ENCODE results near the gene C14orf132. TPM values are rescaled to one million over a fixed set of nuclear protein-coding genes. Genes with fewer than 3 reads are reported as not detected.

The C14orf132 gene
- polyA plus RNA-seq, 3 donors, result not detected

DNA sequence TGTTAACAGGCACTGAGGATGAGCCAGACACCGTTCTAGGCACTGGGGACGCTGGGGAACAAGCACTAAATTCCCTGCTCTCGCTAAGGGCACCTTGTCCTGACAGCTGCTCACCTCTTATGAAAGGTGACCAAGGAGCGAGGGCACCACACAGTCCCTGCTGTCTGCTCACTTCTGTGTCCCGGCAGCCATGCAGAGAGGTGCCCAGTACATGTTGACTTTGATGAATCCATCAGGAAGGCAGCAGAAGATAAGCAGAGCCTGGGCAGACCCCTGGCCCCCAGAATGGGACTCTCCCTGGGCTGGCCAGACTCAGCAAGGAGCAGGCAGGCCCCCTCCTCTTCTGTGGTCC is 14.1 kb downstream of the C14orf132 start:
- Mint-ChIP-seq H3K36me3 (no peaks in the 10 kb centered on the region), H3K9me3 (peaks cover 0 to under 1% (median 0%) of the 10 kb centered on the region in 7 donors), H3K27me3 (ENCODE audit: low read depth in 3 of 3) (peaks cover 3 to 13% (median 4%) of the 10 kb centered on the region in 3 donors), H3K4me1 (no peaks in the 10 kb centered on the region), H3K27ac (no peak overlapping the region), H3K4me3 (no peak overlapping the region)
- intact Hi-C loops (cut with micrococcal nuclease), result no loop called here
- TF ChIP-seq, protein P1, sequence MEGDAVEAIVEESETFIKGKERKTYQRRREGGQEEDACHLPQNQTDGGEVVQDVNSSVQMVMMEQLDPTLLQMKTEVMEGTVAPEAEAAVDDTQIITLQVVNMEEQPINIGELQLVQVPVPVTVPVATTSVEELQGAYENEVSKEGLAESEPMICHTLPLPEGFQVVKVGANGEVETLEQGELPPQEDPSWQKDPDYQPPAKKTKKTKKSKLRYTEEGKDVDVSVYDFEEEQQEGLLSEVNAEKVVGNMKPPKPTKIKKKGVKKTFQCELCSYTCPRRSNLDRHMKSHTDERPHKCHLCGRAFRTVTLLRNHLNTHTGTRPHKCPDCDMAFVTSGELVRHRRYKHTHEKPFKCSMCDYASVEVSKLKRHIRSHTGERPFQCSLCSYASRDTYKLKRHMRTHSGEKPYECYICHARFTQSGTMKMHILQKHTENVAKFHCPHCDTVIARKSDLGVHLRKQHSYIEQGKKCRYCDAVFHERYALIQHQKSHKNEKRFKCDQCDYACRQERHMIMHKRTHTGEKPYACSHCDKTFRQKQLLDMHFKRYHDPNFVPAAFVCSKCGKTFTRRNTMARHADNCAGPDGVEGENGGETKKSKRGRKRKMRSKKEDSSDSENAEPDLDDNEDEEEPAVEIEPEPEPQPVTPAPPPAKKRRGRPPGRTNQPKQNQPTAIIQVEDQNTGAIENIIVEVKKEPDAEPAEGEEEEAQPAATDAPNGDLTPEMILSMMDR (IDR thresholded peaks at IDR 0.05), result no peak
- H2AFZ ChIP-seq (ENCODE audit: insufficient read depth, low read depth, low read length, poor library complexity, severe bottlenecking), result no peak overlapping the region
- H3K4me1 ChIP-seq (ENCODE audit: control insufficient read depth in 1 of 2, insufficient read depth in 2 of 2, low read length in 2 of 2), result no peaks in the 10 kb centered on the region
- no peaks in the 10 kb centered on the region for H3K79me2 ChIP-seq (ENCODE audit: insufficient read depth, low read length)
- no peak for DNase-seq
- no peaks in the 10 kb centered on the region for H4K20me1 ChIP-seq (ENCODE audit: insufficient read depth, low read length)
- H3K4me2 ChIP-seq (replicated peaks; ENCODE audit: extremely low read depth, low read length, poor library complexity, severe bottlenecking), result no peak overlapping the region
- H3K9ac ChIP-seq (ENCODE audit: insufficient read depth, low read length, poor library complexity, severe bottlenecking), result no peak overlapping the region
- no peaks in the 10 kb centered on the region for H3K27me3 ChIP-seq (ENCODE audit: control insufficient read depth in 2 of 2, insufficient read depth in 2 of 2, low read length in 2 of 2)
- H3K4me3 ChIP-seq (replicated peaks in 1 of 3; ENCODE audit: low read depth in 2 of 3, low read length in 3 of 3), result no peak overlapping the region
- 88% methylated on average over 5 of the region's 5 CpGs for WGBS (ENCODE audit: insufficient coverage)
- H3K36me3 ChIP-seq (replicated peaks in 1 of 2; ENCODE audit: control insufficient read depth in 1 of 2, insufficient read depth in 2 of 2, low read length in 2 of 2), result no peaks in the 10 kb centered on the region
- H3K9me3 ChIP-seq (replicated peaks in 1 of 2; ENCODE audit: control insufficient read depth in 1 of 2, insufficient read depth in 1 of 2, low read length in 2 of 2), result no peaks in the 10 kb centered on the region
- H3K27ac ChIP-seq (ENCODE audit: low read depth in 1 of 2, low read length in 2 of 2), result no peak overlapping the region

DNA sequence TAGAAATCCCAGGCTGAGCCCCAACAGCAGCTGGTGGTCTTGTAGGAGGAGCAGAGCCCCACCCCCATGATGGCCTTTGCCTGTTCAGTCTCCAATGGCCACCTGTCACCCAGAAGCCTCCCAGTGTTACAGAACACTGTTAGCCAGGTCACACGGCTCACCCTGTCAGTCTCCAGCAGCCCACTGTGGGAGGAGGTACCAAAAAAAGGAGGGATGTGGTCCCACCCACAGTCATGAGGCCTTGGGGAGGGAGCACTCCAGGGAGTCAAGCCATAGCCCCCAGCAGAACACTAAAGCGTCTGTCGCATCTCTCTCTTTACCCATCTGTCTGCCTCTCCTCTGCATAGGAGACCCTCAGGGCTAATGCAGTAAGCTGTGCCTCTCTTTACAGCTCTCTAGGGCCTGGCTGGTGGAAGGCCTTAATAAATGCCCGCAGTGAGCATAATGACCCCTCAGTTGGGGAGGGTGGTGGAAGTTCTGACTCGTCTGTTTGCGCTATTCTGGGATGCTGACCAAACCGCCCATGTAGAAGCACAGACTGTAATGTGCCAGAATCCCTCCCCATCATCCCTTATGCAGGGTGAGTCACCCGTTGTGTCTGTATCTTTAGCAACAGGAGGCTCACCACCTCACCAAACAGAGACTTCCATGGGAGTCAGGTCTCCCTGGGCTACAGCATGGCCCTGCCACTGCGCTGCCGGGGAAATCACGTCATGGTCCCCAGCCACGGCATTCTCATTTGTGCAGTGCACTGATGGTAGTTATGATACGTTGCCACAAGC is 14.6 kb downstream of the C14orf132 start:
- Histone ChIP-seq H3K79me2 (ENCODE audit: insufficient read depth, low read length) (no peaks in the 10 kb centered on the region), H3K9ac (ENCODE audit: insufficient read depth, low read length, poor library complexity, severe bottlenecking) (no peak overlapping the region), H3K4me1 (ENCODE audit: control insufficient read depth in 1 of 2, insufficient read depth in 2 of 2, low read length in 2 of 2) (no peaks in the 10 kb centered on the region), H2AFZ (ENCODE audit: insufficient read depth, low read depth, low read length, poor library complexity, severe bottlenecking) (no peak overlapping the region), H3K36me3 (replicated peaks in 1 of 2; ENCODE audit: control insufficient read depth in 1 of 2, insufficient read depth in 2 of 2, low read length in 2 of 2) (no peaks in the 10 kb centered on the region), H3K4me2 (replicated peaks; ENCODE audit: extremely low read depth, low read length, poor library complexity, severe bottlenecking) (no peak overlapping the region), H3K27ac (ENCODE audit: low read depth in 1 of 2, low read length in 2 of 2) (no peak overlapping the region), H4K20me1 (ENCODE audit: insufficient read depth, low read length) (no peaks in the 10 kb centered on the region), H3K9me3 (replicated peaks in 1 of 2; ENCODE audit: control insufficient read depth in 1 of 2, insufficient read depth in 1 of 2, low read length in 2 of 2) (no peaks in the 10 kb centered on the region), H3K27me3 (ENCODE audit: control insufficient read depth in 2 of 2, insufficient read depth in 2 of 2, low read length in 2 of 2) (no peaks in the 10 kb centered on the region), H3K4me3 (replicated peaks in 1 of 3; ENCODE audit: low read depth in 2 of 3, low read length in 3 of 3) (no peak overlapping the region)
- Mint-ChIP-seq H3K9me3 (no peaks in the 10 kb centered on the region), H3K4me3 (no peak overlapping the region), H3K27me3 (ENCODE audit: low read depth in 3 of 3) (peaks cover 3 to 16% (median 4%) of the 10 kb centered on the region in 3 donors), H3K4me1 (no peaks in the 10 kb centered on the region), H3K36me3 (no peaks in the 10 kb centered on the region), H3K27ac (no peak overlapping the region)
- WGBS (ENCODE audit: insufficient coverage), result 87% methylated on average over 6 of the region's 13 CpGs
- no peak for DNase-seq
- TF ChIP-seq, protein P1 (IDR thresholded peaks at IDR 0.05), result no peak
- intact Hi-C loops (cut with micrococcal nuclease), result no loop called here
